Activated CD8-positive, alpha-beta memory T cell treated with anti-CD3 and anti-CD28 coated beads for 24 hours (primary cell): ENCODE data around the gene TCF21.
"Not testable (repeated sequence)": the region's sequence is repeated elsewhere in the genome, so short reads cannot be mapped to it uniquely, and the experiment has no call there.

ENCODE experiments used
- DNase-seq: peaks from one replicate; pipeline ENCODE4 v3.0.0-alpha.2; 2020

Gene TCF21

GRCh38 chr6:133936352-133936751, 47.4 kb downstream of the TCF21 start:
- DNase-seq, result not testable (repeated sequence)

GRCh38 chr6:133937909-133938308, 49.0 kb downstream of the TCF21 start:
- no peak for DNase-seq

- DNase-seq, result no peak
Measured at GRCh38 chr6:133938533-133938932, 49.6 kb downstream of the TCF21 start.

- no peak for DNase-seq
Measured at GRCh38 chr6:133939778-133940667, 51.1 kb downstream of the TCF21 start.
